ENCODE results near the gene GSTT2.

The GSTT2 gene

DNA sequence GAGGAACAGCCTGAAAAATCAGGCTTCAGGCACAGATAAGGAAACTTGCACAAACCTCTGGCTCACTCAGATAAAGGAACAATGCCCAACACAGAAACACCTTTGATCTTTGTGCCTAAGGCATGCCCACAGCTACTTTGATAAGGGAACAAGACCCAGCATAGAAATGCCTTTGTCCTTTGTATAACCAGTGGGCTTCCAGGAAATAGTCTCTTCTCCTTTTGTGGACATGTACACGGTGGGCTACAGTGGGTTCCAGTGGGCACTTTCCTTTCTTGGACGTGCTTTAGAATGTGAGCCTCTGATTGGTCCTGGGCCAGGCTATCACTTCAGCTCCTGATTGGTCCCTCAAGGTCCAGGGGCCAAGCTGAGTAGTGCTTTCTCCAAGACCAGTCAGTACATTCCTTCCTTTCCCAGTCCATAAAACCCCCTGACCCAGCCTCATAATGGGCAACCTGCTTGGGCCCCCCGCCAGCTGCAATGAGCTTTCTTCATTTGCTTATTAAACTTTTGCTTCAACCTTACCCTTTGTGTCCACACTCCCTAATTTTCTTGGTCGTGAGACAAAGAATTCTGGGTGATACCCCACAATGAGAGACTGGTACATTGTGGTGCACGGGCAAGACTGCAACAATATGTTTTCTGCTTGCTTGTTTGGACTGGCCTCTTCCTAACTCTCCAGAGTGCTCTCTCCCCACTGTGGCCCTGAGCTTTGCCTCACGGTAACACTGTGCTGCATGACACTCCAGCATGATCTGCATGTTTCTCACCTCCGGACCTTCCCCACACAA, 29.5 kb downstream of the GSTT2 start:
- no peak for DNase-seq

GRCh38 chr22:24010018-24010391, 30.1 kb downstream of the GSTT2 start:
- DNase-seq = no peak

DNA sequence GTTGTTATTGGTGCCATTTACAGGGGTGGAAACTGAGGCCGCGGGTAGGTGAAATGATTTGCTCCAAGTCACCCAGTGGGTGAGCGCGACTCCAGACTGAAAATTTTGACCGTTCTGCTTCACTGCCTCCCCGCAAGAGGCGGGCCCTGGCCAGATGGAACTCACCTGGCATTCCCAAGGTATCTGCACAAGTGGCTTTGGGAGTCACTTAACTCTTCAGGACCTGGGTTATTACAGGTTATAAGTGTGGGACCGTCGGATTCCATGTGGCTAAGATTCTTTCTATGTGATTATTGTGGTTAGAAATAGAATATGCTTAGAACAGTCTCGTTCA, 31.8 kb downstream of the GSTT2 start:
- DNase-seq = peak; percentile 57

DNA sequence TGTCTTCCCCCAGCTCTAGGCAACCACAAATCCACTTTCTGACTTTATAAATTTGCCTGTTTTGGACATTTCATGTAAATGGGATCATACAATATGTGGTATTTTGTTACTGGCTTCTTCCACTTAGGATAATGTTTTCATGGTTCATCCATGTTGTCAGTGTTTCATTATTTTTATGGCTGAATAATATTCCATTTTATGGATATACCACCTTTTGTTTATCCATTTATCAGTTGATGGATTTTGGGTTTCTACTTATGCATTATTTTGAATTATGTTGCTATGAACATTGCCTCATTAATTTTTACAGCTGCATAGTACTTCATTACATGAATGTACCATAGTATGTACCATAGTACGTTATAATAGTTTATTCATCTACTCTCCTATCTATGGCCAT, 36.2 kb downstream of the GSTT2 start:
- DNase-seq = no peak

DNA sequence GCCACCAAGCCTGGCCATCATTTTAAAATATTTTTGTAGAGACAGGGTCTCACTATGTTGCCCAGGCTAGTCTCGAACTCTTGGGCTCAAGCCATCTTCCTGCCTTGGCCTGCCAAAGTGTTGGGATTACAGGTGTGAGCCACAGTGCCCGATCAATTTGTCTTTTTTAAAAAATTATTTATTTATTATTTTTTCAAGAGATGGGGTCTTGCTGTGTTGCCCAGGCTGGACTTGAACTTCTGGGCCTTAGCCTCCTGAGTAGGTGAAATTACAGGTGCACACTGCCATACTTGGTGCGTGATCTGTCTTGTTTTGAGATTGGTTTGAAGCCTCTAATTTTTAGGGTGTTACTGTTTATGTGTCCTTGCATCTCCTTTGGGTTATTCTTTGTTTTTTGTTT, 41.4 kb downstream of the GSTT2 start:
- DNase-seq = no peak

DNA sequence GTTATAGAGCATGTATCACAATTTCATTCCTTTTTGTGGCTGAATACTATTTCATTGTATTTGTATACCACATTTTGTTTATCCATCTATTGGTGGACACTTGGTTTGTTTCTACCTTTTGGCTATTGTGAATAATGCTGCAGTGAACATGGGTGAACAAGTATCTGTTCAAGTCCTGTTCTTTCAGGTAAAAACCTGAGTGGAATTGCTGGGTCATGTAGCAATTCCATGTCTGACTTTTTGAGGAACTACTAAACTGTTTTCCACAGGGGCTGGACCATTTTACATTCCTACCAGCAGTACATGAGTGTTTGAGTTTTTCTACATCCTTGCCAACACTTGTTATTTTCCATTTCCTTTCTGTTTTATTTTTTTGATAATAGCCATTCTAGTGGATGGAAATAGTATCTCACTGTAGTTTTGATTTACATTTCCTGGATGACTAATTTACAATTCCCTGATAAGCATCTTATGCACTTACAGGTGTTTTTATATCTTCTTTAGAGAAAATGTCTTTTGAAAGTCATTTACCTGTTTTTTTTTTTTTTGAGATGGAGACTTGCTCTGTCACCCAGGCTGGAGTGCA, 43.4 kb downstream of the GSTT2 start:
- no peak for DNase-seq

DNA sequence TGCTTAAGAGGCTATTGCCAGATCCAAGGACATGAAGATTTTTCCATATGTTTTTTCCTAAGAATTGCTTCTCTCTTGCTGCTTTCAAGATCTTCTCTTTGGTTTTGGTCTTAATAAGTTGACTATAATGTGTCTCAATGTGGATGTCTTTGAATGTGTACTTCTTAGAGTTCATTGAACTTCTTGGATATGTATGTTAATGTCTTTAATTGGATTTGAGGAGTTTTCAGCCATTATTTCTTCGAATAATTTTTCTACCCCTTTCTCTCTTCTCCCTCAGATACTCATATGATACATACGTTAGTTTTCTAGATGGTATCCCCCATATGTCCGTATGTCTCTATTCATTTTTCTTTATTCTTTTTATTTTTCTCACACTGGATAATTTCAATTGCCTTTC, 44.4 kb downstream of the GSTT2 start:
- DNase-seq = no peak

DNA sequence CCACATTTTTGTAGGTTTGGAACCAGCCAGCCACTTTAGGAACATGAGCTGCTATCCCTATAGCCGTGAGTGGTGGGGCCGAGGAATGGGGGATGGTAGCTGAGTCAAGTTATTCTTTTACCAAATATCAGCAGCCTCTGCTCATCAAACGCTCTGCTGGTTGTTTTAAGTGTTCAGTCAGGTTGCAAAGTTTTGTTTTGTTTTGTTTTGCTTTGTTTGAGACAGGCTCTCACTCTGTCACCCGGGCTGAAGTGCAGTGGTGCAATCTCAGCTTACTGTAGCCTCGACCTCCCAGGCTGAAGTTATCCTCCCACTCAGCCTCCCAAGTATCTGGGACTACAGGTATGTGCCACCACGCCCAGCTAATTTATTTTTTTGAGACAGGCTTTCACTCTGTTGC, 45.5 kb downstream of the GSTT2 start:
- no peak for DNase-seq

DNA sequence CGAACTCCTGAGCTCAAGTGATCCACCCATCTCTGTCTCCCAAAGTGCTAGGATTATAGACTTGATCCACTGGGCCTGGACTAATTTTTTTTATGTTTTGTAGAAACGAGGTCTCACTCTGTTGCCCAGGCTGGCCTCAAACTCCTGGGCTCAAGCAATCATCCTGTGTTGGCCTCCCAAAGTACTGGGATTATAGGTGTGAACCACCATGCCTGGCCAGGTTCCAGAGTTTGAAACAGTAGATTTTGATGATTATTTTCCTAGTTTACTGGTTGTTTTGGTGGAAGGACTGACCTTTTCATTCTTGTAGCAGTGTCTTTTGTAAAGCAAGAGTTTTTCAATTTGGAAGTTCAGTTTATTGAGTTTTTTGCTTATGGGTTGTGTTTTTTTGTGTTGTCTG, 46.1 kb downstream of the GSTT2 start:
- no peak for DNase-seq

- DNase-seq = no peak
These were observed 46.8 kb downstream of the GSTT2 start for GRCh38 chr22:24026733-24027132.

DNA sequence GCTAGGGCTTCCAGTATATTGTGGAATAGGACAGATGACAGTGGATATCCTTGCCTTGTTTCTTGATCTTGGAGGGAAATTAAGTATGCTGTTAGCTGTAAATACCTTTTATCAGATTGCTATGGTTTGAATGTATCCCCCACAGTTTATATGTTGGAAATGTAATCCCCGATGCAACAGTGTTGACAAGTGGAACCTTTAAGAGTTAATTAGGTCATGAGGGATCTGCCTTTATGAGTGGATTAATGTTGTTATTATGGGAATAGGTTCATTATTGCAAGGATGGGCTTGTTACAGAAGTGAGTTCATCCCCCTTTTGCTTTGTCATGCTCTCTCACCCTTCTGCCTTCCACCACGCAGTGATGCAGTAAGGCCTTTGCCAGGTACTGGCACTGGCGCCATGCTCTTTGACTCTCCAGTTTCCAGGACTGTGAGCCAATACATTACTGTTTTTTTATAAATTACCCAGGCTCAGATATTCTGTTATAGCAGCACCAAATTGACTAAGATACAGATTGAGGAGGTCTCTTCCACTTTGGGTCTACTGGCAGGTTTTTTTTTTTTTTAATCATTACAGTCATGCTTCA, 47.5 kb downstream of the GSTT2 start:
- no peak for DNase-seq

DNA sequence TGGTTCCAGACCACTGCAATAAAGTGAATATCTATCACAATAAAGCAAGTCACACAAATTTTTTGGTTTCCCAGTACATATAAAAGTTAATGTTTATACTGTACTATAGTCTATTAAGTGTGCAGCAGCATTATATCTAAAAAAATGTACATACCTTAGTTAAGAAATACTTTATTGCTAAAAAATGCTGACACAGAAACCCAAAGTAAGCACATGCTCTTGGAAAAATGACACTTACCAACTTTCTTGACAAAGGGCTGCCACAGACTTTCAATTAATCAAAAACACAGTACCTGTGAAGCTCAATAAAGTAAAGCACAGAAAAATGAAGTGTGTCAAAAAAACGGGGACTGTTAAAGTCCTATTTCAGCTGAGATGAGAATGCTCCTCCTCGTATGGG, 48.1 kb downstream of the GSTT2 start:
- DNase-seq = no peak

- DNase-seq = no peak
These were observed 48.6 kb downstream of the GSTT2 start for GRCh38 chr22:24028533-24028932.

GRCh38 chr22:24029304-24029703, 49.4 kb downstream of the GSTT2 start:
- DNase-seq = no peak

DNA sequence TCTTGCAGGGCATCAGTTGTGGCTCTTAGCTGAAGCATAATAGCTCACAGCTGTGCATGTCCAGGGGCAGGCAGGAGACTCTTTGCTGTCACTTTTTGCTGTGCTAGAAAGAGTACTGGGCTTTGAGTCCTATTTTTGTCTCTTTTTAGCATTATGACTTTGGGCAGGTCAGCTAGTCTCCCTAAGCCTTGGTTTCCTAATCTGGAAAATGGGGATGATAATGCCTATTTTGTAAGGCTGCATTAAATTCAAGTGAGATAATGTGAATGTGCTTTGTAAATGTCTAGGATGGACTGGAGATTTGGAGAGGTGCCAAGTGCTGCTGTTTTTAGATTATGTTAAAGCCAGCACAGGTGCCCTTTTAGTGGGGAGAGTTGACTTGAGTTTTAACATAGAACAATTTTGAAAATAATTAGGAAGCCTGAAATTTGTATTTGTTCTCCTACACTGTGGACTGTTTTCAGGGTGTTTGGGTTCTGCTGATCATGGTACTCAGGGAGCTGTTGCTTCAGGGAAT, 50.3 kb downstream of the GSTT2 start:
- DNase-seq = no peak

Measured in DMS53 (cell line).